GM18861 (cell line): ENCODE data around the gene RAB8B.
"Not testable (repeated sequence)": the region's sequence is repeated elsewhere in the genome, so short reads cannot be mapped to it uniquely, and the experiment has no call there.

Experiments used
- ATAC-seq: cut with Tn5 transposase; IDR thresholded peaks from one replicate; pipeline ENCODE4 v1.9.1; 2021; ENCODE audit not compliant: unreplicated experiment

The RAB8B gene

DNA sequence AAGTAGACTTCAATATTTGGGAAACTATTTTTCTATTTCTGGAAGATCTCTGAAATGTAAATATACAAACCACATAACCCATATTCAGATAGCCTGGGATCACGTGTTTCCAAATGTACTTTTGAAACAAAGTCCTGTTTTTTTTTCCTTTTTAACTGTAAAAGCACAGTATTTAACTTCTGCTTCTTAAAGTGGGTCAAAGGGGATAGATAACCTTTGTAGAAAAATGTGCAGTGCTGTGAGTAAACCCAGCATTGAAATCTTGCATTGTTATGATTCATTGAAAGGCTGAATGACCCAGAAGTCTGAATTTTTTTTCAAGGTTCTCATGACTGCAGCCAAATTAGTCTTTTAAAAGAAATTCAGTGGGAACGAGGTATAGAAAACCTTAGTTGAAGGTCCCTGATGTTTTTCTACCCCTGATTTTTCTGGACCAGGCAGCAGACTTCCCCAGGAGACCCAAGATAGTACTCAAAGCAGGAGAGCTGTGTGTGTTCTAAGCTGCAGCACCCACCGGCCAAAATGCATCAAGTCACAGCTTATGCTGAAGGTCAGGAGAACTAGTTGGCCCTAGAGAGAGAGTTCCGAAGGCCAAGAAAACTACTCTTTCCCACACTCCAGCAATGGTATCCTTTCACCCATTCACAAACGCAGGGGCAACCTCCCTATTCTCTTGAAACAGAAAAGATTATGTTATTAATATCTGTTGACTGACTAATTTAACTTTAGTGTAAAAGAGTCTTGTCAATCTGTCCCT lies 44.4 kb downstream of the RAB8B start:
- ATAC-seq, result no peak

DNA sequence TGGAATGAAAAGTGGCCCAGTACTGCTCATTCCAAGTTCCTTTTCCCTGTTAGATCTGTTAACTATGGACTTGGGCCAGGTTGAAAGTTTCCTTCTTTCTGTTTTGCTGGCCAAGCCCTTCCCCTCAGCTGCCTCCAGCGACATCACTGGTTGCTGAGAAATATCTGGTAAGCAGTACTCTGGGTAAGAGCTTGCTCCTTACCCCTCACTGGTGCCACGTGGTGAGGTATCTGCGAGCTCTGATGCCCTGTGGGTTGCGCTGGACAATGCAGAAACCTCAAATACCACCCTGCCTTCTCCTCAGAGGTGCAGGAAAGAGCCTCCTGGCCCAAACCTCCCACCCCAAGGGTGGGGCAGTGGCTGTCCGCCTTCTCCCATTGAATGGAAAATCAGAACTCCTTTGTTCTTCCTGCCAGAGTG lies 45.1 kb downstream of the RAB8B start:
- no peak for ATAC-seq

DNA sequence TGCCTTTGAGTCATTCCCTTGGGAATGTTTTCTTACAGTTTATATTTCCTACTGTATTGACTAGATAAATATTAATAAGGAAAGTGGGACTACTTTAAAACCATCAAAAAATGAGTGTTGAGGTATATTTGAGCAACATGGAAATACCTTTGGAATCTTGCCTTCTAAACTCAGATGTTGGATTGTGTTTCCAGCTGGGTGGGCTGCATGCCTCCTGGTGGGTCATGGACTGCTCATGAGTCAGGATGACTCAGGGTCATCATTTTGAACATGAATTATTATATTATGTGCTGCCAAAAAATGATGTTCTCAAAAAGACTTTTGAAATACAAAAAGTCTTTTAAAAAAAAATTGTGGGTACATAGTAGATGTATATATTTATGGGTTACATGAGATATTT lies 46.9 kb downstream of the RAB8B start:
- no peak for ATAC-seq

- not testable (repeated sequence) for ATAC-seq
Observed at GRCh38 chr15:63237086-63237485, 47.7 kb downstream of the RAB8B start.

- ATAC-seq, result no peak
Observed at GRCh38 chr15:63238171-63238570, 48.8 kb downstream of the RAB8B start.

GRCh38 chr15:63238796-63239195 lies 49.4 kb downstream of the RAB8B start:
- no peak for ATAC-seq

DNA sequence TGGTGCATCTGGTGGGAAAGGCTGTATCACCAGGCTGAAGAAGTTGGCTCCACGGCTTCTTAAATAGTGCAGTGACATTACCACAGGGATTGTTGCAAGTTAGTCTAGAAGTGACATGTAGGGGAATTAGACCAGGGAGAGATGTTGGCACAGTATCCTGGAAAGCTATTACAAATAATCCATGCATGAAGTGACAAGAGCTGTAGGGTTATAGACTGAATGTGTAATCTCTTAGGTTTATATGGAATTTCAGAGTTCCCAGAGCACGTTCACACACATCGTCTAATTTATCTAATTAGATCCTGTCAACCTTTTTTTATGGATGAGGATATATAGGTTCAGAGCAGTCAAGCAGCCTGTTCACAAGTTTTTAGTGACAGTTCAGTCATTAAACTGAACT lies 50.7 kb downstream of the RAB8B start:
- no peak for ATAC-seq

- no peak for ATAC-seq
Observed at GRCh38 chr15:63241316-63241715, 51.9 kb downstream of the RAB8B start.

- no peak for ATAC-seq
Observed at GRCh38 chr15:63243101-63243500, 53.7 kb downstream of the RAB8B start.

- no peak for ATAC-seq
Observed at GRCh38 chr15:63243776-63244175, 54.4 kb downstream of the RAB8B start.

DNA sequence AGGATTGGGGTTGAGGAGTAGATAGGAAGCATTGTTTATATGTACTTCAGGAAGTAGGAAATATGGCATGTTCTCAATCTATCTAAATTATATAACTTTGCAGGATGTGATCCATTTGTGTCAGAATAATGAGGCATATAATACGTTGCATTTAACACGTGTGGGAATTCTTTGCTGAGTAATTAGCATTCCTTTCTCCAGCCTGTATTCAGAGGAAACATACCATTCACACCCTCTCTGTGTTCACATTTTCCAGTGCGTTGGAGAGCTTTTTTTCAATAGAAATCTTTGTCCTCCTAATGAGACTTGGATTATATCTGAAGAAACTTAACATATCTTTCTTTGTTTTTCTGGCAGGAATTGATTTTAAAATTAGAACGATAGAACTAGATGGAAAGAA lies 55.0 kb downstream of the RAB8B start:
- no peak for ATAC-seq

GRCh38 chr15:63244976-63245645 lies 55.7 kb downstream of the RAB8B start:
- no peak for ATAC-seq

DNA sequence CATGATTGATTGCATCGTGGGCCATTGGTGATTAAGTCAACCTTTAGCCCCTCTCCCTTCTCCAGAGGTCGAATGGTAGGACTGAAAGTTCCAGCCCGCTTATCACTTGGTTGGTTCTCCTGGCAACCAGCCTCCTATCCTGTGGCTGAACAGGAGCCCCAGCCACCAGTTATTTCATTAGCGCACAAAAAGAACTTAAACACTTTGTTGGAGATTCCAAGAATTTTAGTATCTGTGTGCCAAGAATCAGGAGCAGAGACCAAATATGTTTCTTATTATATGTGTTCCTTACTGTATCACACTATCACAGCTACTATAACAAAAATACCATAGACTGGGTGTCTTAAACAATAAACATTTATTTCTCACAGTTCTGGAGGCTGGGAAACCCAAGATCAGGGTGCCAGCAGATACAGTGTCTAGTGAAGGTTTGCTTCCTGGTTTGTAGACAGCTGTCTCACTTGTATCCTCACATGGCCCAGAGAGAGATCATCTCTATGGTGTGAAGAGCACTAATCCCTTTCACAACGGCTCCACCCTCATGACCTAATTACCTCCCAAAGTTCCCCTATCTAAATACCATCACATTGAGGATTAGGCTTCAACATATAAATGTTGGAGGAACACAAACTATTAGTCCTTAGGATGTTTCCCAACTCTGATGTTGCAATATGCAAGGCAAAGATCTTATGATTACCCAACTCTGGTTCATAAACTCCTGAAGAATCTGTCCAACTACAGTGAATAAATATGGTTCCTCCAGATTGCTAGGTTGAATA lies 57.5 kb downstream of the RAB8B start:
- no peak for ATAC-seq

DNA sequence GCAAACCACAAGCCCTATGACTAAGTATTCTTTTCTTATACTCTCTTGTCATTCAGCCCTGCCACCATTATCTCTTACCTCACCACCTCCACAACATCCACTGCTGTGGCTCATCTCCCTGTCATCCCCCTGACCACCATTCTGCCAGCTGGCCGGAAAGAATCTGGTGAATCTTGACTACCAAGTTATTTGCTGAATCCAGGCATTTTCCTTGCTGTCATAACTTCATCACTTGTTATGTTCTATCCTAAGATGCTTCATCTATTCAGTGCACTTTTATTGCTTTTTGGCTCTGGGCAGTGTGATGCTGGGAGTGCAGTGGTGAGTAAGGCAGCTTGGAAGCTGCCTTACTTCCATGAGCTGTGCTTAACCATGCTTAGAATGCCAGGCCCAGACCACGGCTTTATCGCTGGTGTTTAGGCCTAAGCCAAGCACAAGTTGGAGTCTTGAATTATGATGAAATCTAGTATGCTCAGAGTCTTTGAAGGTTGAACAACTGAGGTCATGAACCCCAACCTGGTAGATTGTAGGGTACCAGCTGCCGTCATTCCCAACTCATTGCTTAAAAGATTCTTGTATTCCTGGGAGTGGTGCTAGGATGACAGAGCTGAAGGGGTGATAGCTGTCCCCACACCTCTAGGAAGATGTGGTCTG lies 61.0 kb downstream of the RAB8B start:
- no peak for ATAC-seq

DNA sequence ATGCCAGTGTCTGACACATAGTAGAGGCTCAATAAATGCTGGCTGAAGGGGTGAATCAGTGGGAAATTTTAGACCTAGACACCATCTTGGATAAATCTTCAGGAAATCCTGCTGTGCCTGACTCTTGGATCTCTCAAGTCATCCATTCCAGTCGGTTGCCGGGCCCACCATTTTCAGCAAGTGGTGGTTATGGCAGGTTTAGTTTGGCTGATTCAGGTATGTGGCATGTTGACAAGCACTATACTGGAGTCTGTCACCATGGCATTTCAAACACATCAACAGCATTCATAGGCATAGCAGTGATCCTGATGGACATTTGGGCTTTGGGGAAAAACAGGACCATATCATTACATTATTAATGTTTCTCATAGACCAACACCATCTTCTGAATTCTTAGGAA lies 62.3 kb downstream of the RAB8B start:
- no peak for ATAC-seq

DNA sequence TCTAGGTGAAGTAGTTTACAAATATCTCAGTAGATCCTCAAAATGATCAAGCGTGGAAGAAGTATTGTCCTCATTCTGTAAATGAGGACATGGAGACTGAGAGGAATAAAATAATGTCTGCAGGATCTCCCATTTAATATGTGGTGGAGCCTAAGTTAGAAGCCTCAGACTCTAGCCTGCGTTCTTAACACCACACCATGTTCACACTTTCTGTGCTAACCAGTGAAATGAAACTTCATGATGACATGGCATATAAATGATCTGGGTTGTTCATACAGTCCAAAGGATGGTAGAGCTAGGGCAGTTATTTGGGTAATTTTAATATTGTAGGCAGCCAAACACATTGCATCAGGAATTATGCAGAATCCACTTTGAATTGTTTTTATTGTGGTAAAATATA lies 62.9 kb downstream of the RAB8B start:
- no peak for ATAC-seq

DNA sequence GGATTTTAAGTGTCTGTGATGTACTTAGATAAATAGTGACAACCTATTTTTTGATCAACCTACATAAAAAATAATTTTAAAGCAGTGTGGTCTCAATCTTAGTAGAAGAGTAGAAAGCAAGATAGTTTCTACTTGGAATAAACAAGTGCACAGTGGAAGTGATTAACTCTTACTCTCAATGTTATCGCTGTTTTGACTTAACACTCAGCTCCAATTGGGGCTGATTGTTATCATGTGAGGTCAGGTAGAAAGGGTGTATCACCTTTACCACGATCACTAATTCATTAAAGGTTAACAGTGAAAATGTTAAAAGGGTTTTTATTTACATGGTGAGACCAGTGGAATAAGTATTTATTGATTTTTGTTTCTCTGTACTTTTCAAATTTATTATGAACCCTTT lies 65.6 kb downstream of the RAB8B start:
- no peak for ATAC-seq

DNA sequence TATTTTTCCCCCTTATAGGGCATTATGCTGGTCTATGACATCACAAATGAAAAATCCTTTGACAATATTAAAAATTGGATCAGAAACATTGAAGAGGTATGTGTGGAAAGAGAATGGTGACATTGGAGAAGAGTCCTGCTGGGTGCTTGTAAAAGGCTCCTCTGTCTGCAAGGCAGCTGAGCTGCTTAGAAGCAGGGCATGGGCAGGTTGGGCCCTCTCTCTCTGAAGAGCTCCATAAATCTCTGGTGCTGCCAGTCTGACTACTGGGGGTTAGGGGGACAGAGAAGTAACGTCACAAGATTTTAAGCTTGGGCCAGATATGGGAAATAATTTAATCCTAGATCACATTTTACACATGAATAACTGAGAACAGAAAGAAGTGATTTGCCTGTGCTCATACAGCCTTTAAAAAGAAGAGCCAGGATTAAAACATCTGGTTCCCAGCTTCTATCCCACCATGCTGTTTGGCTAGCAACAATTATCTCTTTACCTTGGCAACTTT lies 66.1 kb downstream of the RAB8B start:
- no peak for ATAC-seq

DNA sequence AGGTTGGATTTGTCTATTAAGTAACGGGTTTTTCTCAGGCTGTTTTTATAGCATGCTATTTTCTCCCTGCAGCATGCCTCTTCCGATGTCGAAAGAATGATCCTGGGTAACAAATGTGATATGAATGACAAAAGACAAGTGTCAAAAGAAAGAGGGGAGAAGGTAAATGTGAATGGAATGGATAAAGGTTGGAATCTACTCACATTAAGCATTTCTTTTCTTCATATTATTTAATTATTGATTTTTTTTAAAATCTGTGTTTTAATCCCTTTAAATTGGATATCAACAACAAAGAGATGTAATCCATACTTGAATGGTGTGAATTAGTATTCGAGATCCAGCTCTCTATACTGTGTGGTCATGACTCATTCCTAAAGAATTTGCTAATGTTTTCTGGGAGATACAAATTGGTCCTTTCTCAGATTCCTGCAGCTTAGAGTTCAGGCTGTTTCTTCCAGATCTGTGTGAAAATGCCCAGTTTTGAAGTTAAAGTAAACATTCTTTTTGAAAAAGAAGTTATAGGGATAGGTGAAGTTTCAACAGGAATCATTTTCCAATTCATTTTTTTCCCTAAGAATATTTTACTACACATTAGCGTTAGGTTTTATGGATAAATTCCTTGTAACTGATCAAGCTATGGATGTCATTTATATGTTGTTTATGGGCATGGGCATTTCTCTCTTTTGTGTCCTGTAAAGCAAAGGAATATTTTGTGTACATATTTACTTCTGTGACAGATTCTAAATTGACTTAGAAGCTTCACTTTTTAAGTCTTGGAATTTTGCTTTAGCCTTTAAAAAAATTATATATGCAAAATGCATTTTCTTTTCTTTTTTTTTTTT lies 67.2 kb downstream of the RAB8B start:
- no peak for ATAC-seq

DNA sequence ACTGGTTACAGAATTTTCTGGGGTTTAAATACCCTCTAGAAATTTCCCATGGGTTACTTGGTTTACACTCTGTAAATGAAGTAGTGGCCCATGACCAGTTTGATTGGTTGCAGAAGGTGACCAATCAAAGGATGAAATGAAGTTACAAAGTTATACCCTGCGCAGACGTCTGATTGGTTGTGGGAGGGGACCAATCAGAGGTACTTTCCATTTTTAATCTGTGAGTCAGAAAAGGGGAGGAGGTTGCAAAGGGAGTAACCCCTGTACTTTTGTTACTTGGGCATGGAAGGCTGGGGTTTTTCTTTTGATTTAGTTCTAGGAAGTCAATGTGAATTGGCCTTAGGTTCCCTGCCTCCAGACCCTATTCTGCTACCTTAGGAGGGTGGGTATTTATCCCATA lies 69.3 kb downstream of the RAB8B start:
- ATAC-seq, result no peak
